Measurements from ENCODE around the gene BOC.

DNA sequence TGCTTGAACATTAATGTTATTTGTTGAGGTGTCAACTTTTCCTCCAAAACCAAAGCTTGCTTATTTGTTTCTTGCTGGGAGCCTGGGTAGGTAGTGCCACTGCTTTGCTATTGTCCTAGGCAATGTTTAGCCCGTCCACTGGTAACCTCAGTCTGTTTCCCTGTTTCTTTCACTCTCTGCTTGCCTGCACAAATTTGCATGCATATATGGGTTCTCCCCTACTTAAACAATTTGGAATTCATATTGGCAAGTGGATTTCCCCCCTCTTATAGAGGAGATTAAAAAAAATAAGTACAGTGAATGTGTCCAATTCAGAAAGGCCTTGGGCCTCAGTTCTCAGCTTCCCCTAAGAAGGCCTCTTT, 45.0 kb upstream of the BOC start:
- TF ChIP-seq, protein P1, sequence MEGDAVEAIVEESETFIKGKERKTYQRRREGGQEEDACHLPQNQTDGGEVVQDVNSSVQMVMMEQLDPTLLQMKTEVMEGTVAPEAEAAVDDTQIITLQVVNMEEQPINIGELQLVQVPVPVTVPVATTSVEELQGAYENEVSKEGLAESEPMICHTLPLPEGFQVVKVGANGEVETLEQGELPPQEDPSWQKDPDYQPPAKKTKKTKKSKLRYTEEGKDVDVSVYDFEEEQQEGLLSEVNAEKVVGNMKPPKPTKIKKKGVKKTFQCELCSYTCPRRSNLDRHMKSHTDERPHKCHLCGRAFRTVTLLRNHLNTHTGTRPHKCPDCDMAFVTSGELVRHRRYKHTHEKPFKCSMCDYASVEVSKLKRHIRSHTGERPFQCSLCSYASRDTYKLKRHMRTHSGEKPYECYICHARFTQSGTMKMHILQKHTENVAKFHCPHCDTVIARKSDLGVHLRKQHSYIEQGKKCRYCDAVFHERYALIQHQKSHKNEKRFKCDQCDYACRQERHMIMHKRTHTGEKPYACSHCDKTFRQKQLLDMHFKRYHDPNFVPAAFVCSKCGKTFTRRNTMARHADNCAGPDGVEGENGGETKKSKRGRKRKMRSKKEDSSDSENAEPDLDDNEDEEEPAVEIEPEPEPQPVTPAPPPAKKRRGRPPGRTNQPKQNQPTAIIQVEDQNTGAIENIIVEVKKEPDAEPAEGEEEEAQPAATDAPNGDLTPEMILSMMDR (IDR thresholded peaks at IDR 0.05): no peak
- TF ChIP-seq POLR2A (IDR thresholded peaks at IDR 0.05): no peak

Measured in breast epithelium (tissue), 3 donors.